H9 (cell line): ENCODE results near the gene TMUB2. TPM values are rescaled to one million over a fixed set of nuclear protein-coding genes. Genes with fewer than 3 reads are reported as not detected.

ENCODE experiments used
- DNase-seq: peaks from one replicate; pipeline ENCODE4 v3.0.0-alpha.2; 2017
- H2AFZ ChIP-seq: one replicate; pipeline ENCODE4 v1.6.1; 2013; ENCODE audit warnings: mild to moderate bottlenecking, low read length, control low read depth, moderate library complexity
- H2AK5ac ChIP-seq: 2 replicates; pipeline ENCODE4 v1.6.1; 2013; ENCODE audit warnings: low read length, control low read depth, mixed read lengths; ENCODE audit not compliant: insufficient read length
- H2BK120ac ChIP-seq: one replicate; pipeline ENCODE4 v1.6.1; 2013; ENCODE audit warnings: low read depth, mild to moderate bottlenecking, low read length, control low read depth, inconsistent platforms; ENCODE audit not compliant: poor library complexity, severe bottlenecking
- H2BK12ac ChIP-seq: 2 replicates; pipeline ENCODE4 v1.6.1; 2013; ENCODE audit warnings: low read length, control low read depth, mixed read lengths, low read depth; ENCODE audit not compliant: insufficient read length
- H2BK15ac ChIP-seq: 2 replicates; pipeline ENCODE4 v1.6.1; 2013; ENCODE audit warnings: low read depth, low read length, control low read depth
- H2BK20ac ChIP-seq: one replicate; pipeline ENCODE4 v1.6.1; 2013; ENCODE audit warnings: low read depth, mild to moderate bottlenecking, low read length, control low read depth, inconsistent platforms; ENCODE audit not compliant: poor library complexity, severe bottlenecking
- H2BK5ac ChIP-seq: 2 replicates; pipeline ENCODE4 v1.6.1; 2013; ENCODE audit warnings: low read length, control low read depth, mixed read lengths; ENCODE audit not compliant: insufficient read length
- H3K14ac ChIP-seq: 2 replicates; pipeline ENCODE4 v1.6.1; 2013; ENCODE audit warnings: low read length, control low read depth; ENCODE audit not compliant: insufficient read depth
- H3K18ac ChIP-seq: 2 replicates; pipeline ENCODE4 v1.6.1; 2013; ENCODE audit warnings: low read depth, mild to moderate bottlenecking, mixed read lengths, low read length, control low read depth; ENCODE audit not compliant: insufficient read length
- H3K23ac ChIP-seq: 2 replicates; pipeline ENCODE4 v1.6.1; 2013; ENCODE audit warnings: low read length, control low read depth, mixed read lengths, low read depth; ENCODE audit not compliant: insufficient read length
- H3K23me2 ChIP-seq: 2 replicates; pipeline ENCODE4 v1.6.1; 2013; ENCODE audit warnings: low read depth, mild to moderate bottlenecking, mixed read lengths, low read length, control low read depth; ENCODE audit not compliant: insufficient read length, poor library complexity, severe bottlenecking
- H3K27ac ChIP-seq: 2 replicates; pipeline ENCODE4 v1.5.1; 2013; ENCODE audit warnings: low read length, control low read depth, mixed read lengths, low read depth; ENCODE audit not compliant: insufficient read length
- H3K27me3 ChIP-seq: 2 replicates; pipeline ENCODE4 v1.6.1; 2013; ENCODE audit warnings: low read length, control low read depth, inconsistent platforms; ENCODE audit not compliant: insufficient read depth
- H3K4ac ChIP-seq: 2 replicates; pipeline ENCODE4 v1.6.1; 2013; ENCODE audit warnings: low read depth, mild to moderate bottlenecking, control low read depth, inconsistent platforms, low read length, moderate library complexity
- H3K4me1 ChIP-seq: 2 replicates; pipeline ENCODE4 v1.6.1; 2013; ENCODE audit warnings: low read length, control low read depth, inconsistent platforms; ENCODE audit not compliant: insufficient read depth
- H3K4me2 ChIP-seq: 2 replicates; pipeline ENCODE4 v1.6.1; 2013; ENCODE audit warnings: low read length, control low read depth, mixed read lengths; ENCODE audit not compliant: insufficient read length, insufficient read depth
- H3K56ac ChIP-seq: 2 replicates; pipeline ENCODE4 v1.6.1; 2013; ENCODE audit warnings: low read depth, mild to moderate bottlenecking, mixed read lengths, low read length, control low read depth; ENCODE audit not compliant: insufficient read length
- H3K79me1 ChIP-seq: 2 replicates; pipeline ENCODE4 v1.6.1; 2013; ENCODE audit warnings: low read depth, mild to moderate bottlenecking, moderate library complexity, low read length, control low read depth, inconsistent platforms; ENCODE audit not compliant: insufficient read depth, poor library complexity, severe bottlenecking
- H3K79me2 ChIP-seq: 2 replicates; pipeline ENCODE4 v1.6.1; 2013; ENCODE audit warnings: low read length, control low read depth, inconsistent platforms; ENCODE audit not compliant: insufficient read depth
- H3K9ac ChIP-seq: 2 replicates; pipeline ENCODE4 v1.6.1; 2013; ENCODE audit warnings: low read length, control low read depth, mixed read lengths; ENCODE audit not compliant: insufficient read length; ENCODE audit errors: extremely low read depth
- H3K9me3 ChIP-seq: one replicate; pipeline ENCODE4 v1.6.1; 2013; ENCODE audit warnings: low read depth, low read length, inconsistent platforms; ENCODE audit not compliant: control insufficient read depth
- H3T11ph ChIP-seq: one replicate; pipeline ENCODE4 v1.6.1; 2013; ENCODE audit warnings: mild to moderate bottlenecking, low read length, control low read depth, inconsistent platforms
- H4K20me1 ChIP-seq: one replicate; pipeline ENCODE4 v1.6.1; 2013; ENCODE audit not compliant: control insufficient read depth, insufficient read length, insufficient read depth
- H4K5ac ChIP-seq: 2 replicates; pipeline ENCODE4 v1.6.1; 2013; ENCODE audit warnings: low read depth, mild to moderate bottlenecking, mixed read lengths, low read length, control low read depth; ENCODE audit not compliant: insufficient read length
- H4K8ac ChIP-seq: replicated peaks from 2 replicates; pipeline ENCODE4 v1.6.1; 2013; ENCODE audit warnings: low read length, control low read depth, mixed read lengths, low read depth; ENCODE audit not compliant: insufficient read length
- H4K91ac ChIP-seq: 2 replicates; pipeline ENCODE4 v1.6.1; 2013; ENCODE audit warnings: low read depth, mild to moderate bottlenecking, moderate library complexity, mixed read lengths, low read length, control low read depth; ENCODE audit not compliant: insufficient read length
- H3K27ac Mint-ChIP-seq, 3 experiments: 2 replicates in 2 of 3; 3 replicates in 1 of 3; pipeline ENCODE4 v1.8.0; 2020 to 2021; ENCODE audit warnings: mixed read lengths in 3 of 3, mild to moderate bottlenecking in 1 of 3, moderate library complexity in 1 of 3
- H3K27me3 Mint-ChIP-seq: 2 replicates; pipeline ENCODE4 v1.8.0; 2021; ENCODE audit warnings: low read depth, mild to moderate bottlenecking, moderate library complexity, mixed read lengths
- H3K36me3 Mint-ChIP-seq, 3 experiments: 2 replicates in 2 of 3; 3 replicates in 1 of 3; pipeline ENCODE4 v1.8.0; 2020 to 2021; ENCODE audit warnings: low read depth in 3 of 3, mixed read lengths in 3 of 3; ENCODE audit not compliant: insufficient read depth in 1 of 3
- H3K4me1 Mint-ChIP-seq, 2 experiments: 2 replicates each; pipeline ENCODE4 v1.8.0; 2020; ENCODE audit warnings: mixed read lengths in 2 of 2
- H3K4me3 Mint-ChIP-seq, 2 experiments: 2 replicates in 1 of 2; 3 replicates in 1 of 2; pipeline ENCODE4 v1.8.0; 2020 to 2021; ENCODE audit warnings: mild to moderate bottlenecking in 2 of 2, mixed read lengths in 2 of 2, moderate library complexity in 1 of 2
- H3K9me3 Mint-ChIP-seq, 2 experiments: 2 replicates in 1 of 2; 3 replicates in 1 of 2; pipeline ENCODE4 v1.8.0; 2020; ENCODE audit warnings: mild to moderate bottlenecking in 2 of 2, mixed read lengths in 2 of 2, moderate library complexity in 1 of 2
- WGBS: extraction: QIAGEN DNeasy Blood & Tissue Kit; methylation state at CpG from one replicate; pipeline ENCODE4 v1.1.7; 2013; ENCODE audit warnings: missing lambda C conversion rate, low lambda C conversion rate, mixed read lengths; ENCODE audit not compliant: insufficient read length; ENCODE audit errors: extremely low coverage; 5-methylcytosine and 5-hydroxymethylcytosine counted together
- total RNA-seq: library from RNA; stranded (reverse); gene quantifications from 2 replicates; pipeline ENCODE4 v1.2.1, GENCODE V29; 2021
- TF ChIP-seq, protein P1 (sequence below): fragments of 200-600 bp; sonication (generic); conservative IDR thresholded peaks from 3 replicates; pipeline ENCODE4 v1.8.0; 2021; ENCODE audit warnings: antibody characterized with exemption, mild to moderate bottlenecking

Gene TMUB2
- total RNA-seq, 1 experiment from 2014 or later: 22.9 TPM

DNA sequence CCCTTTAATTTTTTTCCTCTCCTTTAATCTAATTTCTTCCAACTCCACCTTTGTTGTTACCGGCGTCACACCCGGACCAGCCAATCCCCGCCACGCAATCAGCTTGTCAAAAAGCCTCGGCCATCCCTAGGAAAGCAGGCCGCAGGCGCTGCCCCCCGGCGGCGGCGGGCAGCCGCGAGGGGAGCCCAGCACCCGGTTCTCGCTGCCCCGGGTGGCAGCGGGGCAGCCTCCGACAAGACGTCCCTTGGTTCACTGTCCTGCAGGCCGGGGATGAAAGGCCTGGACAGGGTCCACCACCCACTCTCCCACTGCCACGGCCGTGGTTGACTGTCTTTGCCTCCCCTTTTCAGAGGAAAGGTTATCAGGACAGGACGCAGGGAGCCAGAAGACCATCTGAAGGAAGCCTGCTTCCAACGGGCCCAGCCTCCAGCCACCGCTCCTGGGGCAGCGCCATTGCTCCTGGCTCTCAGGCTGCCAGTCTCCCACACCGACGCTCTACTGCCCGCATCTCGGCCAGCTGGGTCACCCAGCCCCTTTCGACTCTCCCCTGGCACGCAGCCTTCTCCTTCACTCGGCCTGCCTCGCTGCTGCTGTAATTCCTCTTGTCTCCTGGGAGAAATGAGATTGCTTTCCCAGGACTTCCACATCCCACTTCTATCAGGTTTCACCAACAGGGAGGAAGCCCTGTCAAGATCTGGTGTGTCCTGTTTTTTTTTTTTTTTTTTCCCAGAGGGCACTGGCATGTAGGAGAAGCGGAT, 35.5 kb downstream of the TMUB2 start:
- no peaks in the 10 kb centered on the region for H3K27me3 ChIP-seq
- H4K20me1 ChIP-seq: no peaks in the 10 kb centered on the region
- no peak overlapping the region for H2BK20ac ChIP-seq
- no peak overlapping the region for H3K56ac ChIP-seq
- H3K18ac ChIP-seq: no peak overlapping the region
- no peak overlapping the region for H4K91ac ChIP-seq
- H3K4ac ChIP-seq: no peak overlapping the region
- H2BK12ac ChIP-seq: no peak overlapping the region
- Mint-ChIP-seq H3K9me3 (no peaks in the 10 kb centered on the region; a peak in 1 of 5 replicates), H3K27ac (peak overlapping the region in 1 of 3 experiments; percentile 88; a peak in 3 of 7 replicates), H3K27me3 (no peaks in the 10 kb centered on the region; the same call in 1 of the 2 replicates), H3K4me3 (peak overlapping the region; percentile 83 to 90), H3K4me1 (peaks cover 12 to 17% of the 10 kb centered on the region in 2 experiments), H3K36me3 (peaks cover 0 to 8% (median 5%) of the 10 kb centered on the region in 3 experiments; a peak in 3 of 7 replicates)
- peak overlapping the region; percentile 88 for H3K4me2 ChIP-seq
- no peak overlapping the region for H2BK5ac ChIP-seq
- H3T11ph ChIP-seq: no peak overlapping the region
- H4K8ac ChIP-seq: no peak overlapping the region
- H2BK120ac ChIP-seq: no peak overlapping the region
- peaks cover 6% of the 10 kb centered on the region; the same call in 1 of the 2 replicates for H3K79me2 ChIP-seq
- peak; percentile 88 for DNase-seq
- no peak overlapping the region for H3K27ac ChIP-seq
- peak overlapping the region; percentile 9 for H3K9ac ChIP-seq
- no CpG with 5 or more reads among the region's 36 CpGs for WGBS
- 0 out of 2 replicates have a peak, but pooled peaks cover 4% of the 10 kb centered on the region for H3K4me1 ChIP-seq
- H3K23ac ChIP-seq: no peak overlapping the region
- peaks cover under 1% of the 10 kb centered on the region for H3K79me1 ChIP-seq
- H2BK15ac ChIP-seq: no peak overlapping the region
- no peak overlapping the region for H3K14ac ChIP-seq
- no peak overlapping the region for H4K5ac ChIP-seq
- H3K23me2 ChIP-seq: peaks cover 27% of the 10 kb centered on the region
- no peak overlapping the region for H2AFZ ChIP-seq
- no peak overlapping the region for H2AK5ac ChIP-seq
- TF ChIP-seq, protein P1, sequence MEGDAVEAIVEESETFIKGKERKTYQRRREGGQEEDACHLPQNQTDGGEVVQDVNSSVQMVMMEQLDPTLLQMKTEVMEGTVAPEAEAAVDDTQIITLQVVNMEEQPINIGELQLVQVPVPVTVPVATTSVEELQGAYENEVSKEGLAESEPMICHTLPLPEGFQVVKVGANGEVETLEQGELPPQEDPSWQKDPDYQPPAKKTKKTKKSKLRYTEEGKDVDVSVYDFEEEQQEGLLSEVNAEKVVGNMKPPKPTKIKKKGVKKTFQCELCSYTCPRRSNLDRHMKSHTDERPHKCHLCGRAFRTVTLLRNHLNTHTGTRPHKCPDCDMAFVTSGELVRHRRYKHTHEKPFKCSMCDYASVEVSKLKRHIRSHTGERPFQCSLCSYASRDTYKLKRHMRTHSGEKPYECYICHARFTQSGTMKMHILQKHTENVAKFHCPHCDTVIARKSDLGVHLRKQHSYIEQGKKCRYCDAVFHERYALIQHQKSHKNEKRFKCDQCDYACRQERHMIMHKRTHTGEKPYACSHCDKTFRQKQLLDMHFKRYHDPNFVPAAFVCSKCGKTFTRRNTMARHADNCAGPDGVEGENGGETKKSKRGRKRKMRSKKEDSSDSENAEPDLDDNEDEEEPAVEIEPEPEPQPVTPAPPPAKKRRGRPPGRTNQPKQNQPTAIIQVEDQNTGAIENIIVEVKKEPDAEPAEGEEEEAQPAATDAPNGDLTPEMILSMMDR: peak; percentile 25; the same call in 2 of the 3 replicates
- H3K9me3 ChIP-seq: no peaks in the 10 kb centered on the region
